Panc1 (cell line): Measurements from ENCODE around the gene FN1.

ENCODE experiments used
- CTCF ChIP-seq: fragments of 450-650 bp; IDR thresholded peaks from 2 replicates; pipeline ENCODE4 v1.5.1; 2017; ENCODE audit warnings: mild to moderate bottlenecking
- POLR2AphosphoS5 ChIP-seq: IDR thresholded peaks from 2 replicates; pipeline ENCODE4 v1.6.1; 2012; ENCODE audit warnings: mild to moderate bottlenecking, low read depth, low read length, moderate library complexity
- REST ChIP-seq, 2 experiments: IDR thresholded peaks; 2 replicates each; pipeline ENCODE4 v1.6.1; 2011 to 2012; ENCODE audit warnings: low read depth in 2 of 2, control low read depth in 1 of 2, low read length in 1 of 2, mild to moderate bottlenecking in 1 of 2, moderate library complexity in 1 of 2; ENCODE audit not compliant: insufficient read depth in 1 of 2
- SIN3A ChIP-seq: IDR thresholded peaks from 2 replicates; pipeline ENCODE4 v1.6.1; 2012; ENCODE audit warnings: low read depth, mild to moderate bottlenecking, low read length, moderate library complexity, borderline replicate concordance; ENCODE audit not compliant: insufficient read depth

GRCh38 chr2:215399067-215399716 lies 36.7 kb downstream of the FN1 start:
- no peak for TF ChIP-seq CTCF
- no peak for TF ChIP-seq POLR2AphosphoS5
- no peak for TF ChIP-seq SIN3A
- no peak for TF ChIP-seq REST (IDR thresholded peaks at IDR 0.05; ENCODE audit: insufficient read depth in 1 of 2, low read depth in 2 of 2, low read length in 1 of 2)
